RPMI8226 (cell line): ENCODE data around the gene C11orf68.

Source experiments
- DNase-seq: peaks from one replicate; pipeline ENCODE4 v3.0.0-alpha.2; 2015

Gene C11orf68

GRCh38 chr11:65888163-65888814 is 30.6 kb downstream of the C11orf68 start, which contains the start of gene FIBP:
Gene FIBP, minus strand, starts transcription at chr11:65888471. Its CDS starts 53 bp downstream, at chr11:65888418.
- DNase-seq = peak; percentile 100

DNA sequence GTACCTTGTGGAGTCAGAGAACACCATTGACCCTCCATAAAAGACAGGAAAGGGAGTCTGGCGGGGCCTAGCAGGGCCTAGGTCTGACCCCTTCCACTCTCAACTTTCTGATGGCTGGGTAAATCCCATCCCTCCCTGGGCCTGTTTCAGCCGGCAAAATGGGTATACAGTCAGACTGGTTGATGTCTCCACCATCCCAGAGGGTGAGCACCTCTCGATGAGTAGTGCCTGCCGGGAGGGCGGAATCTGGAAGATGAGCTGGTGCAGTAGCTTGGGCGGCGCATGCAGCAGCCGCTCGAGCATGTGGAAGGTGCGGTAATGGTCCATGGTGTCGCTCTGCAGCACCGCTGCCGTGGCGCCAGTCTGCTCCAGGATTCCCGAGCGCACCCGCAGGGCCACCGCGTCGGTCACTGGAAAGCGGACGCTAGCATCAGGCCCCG is 31.1 kb downstream of the C11orf68 start:
- DNase-seq = peak; percentile 67

DNA sequence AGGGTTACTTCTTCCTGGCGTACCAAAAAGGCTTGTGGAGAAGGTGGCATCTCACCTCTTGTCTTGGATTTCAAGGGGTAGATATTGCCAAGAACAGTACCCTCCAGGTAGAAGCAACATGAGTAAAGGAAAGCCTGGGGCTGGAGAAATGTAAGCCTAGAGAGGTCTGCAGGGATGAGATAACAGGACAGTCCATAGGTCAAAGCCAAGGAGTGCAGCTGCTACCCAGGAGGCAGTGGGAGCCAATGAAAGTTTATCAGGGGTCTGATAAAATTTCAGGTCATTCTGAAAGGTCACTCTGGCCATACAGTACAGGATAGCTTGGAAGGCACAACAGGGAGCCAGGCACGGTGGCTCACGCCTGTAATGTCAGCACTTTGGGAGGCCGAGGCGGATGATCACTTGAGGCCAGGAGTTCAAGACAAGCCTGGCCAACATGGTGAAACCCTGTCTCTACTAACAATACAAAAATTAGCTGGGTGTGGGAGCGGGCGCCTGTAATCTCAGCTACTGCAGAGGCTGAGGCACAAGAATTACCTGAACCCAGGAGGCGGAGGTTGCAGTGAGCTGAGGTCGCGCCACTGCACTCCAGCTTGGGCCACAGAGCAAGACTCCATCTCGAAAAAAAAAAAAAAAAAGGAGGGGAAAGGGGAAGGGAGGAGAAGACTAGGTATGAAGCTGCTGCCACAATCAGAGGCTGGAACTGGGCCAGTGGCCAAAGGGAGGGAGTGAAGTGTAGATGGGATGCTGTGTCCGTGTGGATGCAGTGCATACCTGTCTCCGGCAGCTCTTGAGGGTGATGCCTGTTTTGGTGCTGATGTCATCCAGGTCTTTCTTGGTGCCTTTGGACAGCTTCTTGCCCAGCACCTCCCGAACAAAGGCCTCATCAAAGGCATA is 31.8 kb downstream of the C11orf68 start:
- DNase-seq = no peak

DNA sequence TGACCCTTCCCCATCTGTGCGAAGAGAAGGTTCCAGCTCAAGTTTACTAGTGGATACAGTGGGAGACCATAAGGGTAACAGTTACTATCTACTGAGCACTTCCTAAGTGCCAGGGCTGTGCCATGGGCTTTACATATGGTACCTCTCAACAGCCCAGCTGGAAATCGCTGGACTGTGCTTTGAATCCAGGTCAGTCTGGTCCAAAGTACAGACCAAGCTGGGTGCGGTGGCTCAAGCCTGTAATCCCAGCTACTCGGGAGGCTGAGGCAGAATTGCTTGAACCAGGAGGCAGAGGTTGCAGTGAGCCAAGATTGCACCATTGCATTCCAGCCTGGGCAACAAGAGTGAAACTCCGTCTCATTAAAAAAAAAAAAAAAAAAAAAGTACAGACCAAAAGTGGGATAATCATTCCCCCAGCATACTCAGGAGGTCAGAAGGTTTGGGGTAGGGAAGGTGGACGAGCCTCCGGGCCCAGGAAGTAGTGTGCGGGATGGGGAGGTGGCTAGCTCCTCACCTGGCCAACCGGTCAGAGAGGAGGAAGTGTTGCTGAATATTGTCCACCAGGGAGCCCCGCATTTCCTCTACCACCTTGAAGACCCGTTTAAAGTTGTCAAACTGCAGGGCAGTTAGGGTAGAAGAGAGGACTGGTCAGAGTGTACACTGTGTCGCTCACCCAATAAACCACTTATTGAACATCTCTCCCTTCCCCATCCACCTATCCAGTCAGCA is 32.9 kb downstream of the C11orf68 start:
- no peak for DNase-seq

GRCh38 chr11:65885231-65885630 is 33.6 kb downstream of the C11orf68 start:
- DNase-seq = no peak

- DNase-seq = peak; percentile 87
These were observed 34.2 kb downstream of the C11orf68 start for GRCh38 chr11:65884716-65885092.

DNA sequence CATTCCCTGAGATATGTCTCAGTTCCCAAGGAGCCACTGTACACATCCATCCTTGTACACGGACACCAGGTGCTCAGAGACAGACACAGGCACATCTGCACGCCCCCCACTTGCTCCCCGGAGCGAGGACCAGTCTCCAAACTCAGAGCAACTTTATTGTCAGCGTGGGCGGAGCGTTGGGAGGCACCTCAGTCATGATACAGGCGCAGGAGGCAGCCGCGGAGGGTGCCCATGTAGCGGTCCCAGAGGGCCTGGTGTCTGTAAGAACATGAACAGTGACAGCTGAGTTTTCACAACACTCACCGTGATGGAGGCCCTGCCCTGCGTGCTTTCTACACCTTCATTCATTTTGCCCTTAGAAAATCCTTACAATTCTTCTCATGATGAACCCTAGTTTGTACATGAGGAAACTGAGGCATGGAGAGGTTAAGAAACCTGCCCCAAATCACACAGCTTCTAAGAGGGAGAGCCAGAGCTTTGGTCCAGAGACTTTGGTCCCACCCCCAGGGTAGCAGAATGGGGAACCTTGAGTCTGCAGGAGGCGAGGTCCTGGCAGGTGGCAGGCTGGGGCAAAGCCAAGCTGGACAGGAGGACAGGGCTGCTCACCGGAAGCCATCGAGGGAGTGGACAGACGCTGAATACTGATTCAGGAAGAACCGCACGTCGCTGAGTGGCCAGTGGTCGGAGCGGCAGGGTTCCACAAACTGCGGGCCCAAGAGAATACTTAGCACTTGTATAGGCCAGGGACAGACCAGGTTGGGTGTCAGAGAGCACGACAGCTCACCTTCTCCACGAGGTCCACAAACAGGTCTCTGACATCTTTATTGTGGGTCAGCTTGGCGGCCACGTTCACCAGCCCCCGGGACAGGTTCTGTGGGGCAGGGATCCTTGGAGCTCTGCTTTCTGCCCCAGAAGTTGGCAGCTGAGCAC is 34.8 kb downstream of the C11orf68 start:
- DNase-seq = no peak

DNA sequence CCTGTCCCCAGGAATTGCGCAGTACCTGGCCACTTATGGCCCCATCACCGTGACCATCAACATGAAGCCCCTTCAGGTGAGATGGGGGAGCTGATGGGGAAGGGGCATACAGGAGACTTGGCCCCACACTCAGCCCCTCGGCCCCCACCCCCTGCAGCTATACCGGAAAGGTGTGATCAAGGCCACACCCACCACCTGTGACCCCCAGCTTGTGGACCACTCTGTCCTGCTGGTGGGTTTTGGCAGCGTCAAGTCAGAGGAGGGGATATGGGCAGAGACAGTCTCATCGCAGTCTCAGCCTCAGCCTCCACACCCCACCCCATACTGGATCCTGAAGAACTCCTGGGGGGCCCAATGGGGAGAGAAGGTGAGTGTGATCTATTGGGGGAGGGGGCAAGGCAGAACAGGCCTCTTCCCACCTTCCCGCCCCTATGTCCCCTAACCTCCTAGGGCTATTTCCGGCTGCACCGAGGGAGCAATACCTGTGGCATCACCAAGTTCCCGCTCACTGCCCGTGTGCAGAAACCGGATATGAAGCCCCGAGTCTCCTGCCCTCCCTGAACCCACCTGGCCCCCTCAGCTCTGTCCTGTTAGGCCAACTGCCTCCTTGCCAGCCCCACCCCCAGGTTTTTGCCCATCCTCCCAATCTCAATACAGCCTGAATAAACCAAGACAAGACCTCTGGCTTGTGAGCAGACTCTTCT is 35.7 kb downstream of the C11orf68 start:
- DNase-seq = no peak

DNA sequence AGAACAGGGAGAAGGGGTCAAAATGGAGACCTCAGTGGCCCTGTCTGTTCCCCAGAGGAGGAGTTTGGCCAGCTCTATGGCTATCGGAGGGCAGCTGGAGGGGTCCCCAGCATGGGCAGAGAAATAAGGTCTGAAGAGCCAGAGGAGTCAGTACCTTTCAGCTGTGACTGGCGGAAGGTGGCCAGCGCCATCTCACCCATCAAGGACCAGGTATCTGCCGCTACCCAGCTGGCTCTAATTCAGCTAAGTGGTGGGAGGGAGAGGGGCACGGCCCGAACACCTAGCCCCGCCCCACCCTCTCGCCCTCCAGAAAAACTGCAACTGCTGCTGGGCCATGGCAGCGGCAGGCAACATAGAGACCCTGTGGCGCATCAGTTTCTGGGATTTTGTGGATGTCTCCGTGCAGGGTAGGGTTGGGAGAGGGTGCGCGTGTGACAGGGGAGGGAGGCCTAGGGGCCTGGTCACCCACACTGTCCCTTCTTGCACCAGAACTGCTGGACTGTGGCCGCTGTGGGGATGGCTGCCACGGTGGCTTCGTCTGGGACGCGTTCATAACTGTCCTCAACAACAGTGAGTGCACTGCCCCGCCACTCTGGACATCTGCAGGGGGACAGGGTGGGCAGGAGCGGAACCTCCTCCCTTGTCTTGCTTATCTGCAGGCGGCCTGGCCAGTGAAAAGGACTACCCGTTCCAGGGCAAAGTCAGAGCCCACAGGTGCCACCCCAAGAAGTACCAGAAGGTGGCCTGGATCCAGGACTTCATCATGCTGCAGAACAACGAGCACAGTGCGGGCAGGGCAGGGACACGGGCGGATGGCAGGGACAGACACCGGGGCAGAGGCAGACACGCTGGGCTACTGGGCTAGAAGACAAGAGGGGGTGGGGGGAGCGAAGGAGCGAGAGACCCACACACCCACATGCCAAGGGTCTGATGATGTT is 36.5 kb downstream of the C11orf68 start:
- DNase-seq = no peak

GRCh38 chr11:65880844-65881421 is 37.9 kb downstream of the C11orf68 start:
- no peak for DNase-seq

DNA sequence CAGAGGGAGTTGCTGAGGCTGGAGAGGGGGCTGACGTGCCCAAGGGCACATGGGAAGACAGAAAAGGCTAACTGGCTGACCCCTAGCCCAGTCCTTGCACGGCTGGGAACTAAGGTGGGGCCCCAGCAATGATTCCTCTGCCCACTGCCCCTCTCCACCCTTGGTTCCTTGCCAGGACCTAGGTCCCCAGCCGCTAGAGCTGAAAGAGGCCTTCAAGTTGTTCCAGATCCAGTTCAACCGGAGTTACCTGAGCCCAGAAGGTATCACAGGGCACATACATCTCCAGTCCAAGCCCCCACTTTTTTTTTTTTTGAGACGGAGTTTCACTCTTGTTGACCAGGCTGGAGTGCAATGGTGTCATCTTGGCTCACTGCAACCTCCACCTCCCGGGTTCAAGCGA is 38.8 kb downstream of the C11orf68 start:
- DNase-seq = no peak

DNA sequence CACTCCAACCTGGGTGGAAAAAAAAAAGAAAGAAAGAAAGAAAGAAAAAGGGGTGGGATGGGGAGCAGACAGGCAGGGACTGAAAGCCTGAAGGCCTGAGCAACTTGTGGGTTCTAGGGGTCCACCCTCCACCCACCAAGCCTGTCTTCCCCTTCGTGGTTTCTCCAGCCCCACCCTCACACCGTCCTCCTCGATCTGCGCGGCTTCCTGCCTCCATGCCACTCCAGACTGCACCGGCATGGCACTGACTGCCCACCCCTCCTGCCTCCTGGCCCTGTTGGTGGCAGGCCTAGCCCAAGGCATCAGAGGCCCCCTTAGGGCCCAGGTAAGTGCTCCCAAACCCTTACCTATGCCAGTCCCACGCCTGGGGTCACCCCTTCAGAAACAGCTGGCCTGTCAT is 39.2 kb downstream of the C11orf68 start, which contains the start of gene CTSW:
Gene CTSW, plus strand, starts transcription at position 221 of the 400 bp plus-strand sequence. Its CDS starts 18 bp downstream, at position 239.
- DNase-seq = no peak

DNA sequence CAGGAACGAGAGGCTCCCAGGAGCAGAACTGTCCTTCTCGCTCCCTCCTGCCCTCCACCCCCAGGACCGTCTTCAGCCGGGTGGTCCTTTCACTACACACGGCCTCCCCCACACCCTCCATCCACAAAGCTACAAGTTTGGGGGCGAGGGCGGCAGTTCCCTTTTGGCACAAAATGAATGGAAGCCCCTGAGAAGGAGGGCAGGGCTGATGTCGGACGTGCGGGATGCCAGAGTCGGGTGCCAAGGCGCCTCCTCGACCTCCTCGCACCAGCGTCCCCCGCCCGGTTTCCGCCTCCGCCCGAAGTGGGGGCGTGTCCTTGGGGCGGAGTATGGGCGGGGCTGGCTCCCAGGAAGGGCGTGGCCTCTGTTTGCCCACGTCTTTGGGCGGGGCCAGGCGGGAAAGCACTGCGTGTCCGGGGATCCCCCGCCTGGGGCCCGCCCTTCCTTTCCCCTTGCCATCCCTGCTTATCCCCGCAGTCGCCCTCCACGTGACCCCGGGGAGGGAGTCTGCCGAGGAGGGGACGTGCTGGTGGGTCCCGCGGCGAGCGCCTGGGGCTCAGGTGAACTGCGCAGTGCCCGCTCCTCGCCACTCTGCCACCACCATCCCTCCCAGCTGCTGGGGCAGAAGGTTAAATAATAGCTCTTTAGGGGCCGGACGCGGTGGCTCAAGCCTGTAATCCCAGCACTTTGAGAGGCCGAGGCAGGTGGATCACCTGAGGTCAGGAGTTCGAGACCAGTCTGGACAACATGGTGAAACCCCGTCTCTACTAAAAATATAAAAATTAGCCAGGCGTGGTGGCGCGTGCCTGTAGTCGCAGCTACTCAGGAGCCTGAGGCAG is 45.3 kb downstream of the C11orf68 start:
- peak; percentile 97 for DNase-seq

DNA sequence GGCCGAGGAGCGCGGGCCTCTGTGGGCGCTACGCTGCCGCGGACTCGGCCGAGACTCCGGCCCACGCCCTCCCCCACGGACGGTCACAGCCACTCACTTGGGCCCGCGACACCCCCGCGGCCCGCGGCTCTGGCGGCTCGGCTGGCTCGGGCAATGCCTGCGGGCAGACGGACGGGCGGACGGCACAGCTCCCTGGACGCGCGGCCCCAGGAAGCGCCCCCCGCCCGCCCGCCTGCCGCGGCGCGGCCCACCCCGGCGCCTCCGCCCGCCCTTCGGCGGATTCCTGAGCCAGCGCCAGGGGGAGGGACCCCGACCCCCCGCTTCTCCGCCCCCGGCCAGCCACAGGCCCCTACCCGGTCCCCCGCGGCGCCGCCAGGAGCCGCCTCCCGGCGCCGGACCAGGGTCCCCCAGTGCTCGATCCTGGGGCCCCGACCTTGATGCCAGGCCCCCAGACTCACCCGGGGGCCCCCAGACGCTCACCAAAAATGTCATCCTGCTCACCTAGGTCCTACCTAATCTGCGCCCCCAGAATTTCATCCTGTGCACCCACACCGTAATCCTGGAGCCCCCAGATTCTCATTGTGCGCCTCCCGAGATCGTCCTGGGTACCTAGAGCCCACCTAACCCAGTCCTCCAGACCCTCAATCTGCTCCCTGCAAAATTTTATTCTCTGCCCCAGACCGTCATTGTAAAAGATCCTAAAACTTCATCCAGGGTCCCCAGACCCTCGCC is 46.1 kb downstream of the C11orf68 start, which contains the start of gene EFEMP2:
Gene EFEMP2, minus strand, starts transcription at position 215 of the 732 bp plus-strand sequence. CDS start 446 bp downstream, outside the sequence.
- no peak for DNase-seq

GRCh38 chr11:65871811-65872548 is 46.9 kb downstream of the C11orf68 start:
- DNase-seq = no peak

DNA sequence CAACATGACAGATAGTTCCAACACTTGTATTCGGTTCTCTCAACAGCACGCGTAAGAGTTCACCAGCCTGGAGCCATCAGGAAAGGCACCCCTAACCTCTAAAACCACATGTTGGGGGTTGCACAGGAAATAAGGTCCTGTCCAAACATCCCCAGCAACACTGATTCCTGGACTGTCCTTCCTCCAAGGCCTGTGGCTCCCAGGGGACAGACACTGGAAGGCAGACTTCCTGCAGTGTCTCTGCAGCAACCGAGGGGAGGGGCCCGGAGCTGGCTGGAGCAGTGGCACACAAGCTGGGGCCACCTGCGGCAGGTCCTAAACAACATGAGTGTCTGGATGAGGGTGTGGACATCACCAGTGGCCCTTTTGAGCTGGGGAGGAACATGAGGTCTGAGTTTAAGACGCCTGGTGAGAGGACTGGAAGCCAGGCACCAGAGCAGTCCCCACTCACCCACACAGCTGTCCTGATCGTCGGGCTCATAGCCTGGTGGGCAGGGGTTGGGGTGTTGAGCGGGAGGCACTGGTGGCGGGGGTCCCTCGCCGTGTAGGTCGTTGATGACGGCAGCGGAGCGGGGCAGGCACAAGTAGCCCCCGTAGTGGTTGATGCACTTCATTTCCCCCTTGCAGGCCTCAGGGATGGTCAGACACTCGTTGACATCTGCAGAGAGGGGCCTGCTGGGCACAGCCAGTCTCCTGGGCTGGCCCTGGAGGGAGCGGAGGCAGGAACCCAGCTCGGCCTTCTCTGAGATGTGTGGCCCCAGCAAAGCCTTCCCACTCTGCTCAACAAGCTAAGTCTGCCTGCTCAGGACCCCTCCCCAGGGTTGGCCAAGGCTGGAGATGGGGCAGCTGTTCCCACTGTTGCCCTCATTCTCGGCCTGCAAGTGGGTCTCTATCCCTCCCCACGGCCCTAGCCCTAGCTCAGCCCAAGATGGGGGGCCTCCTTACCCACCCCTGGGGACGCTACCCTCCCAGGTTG is 47.9 kb downstream of the C11orf68 start:
- DNase-seq = no peak
